ENCODE data around the gene ASF1A. TPM values are rescaled to one million over a fixed set of nuclear protein-coding genes. Genes with fewer than 3 reads are reported as not detected.
"Not testable (repeated sequence)": the region's sequence is repeated elsewhere in the genome, so short reads cannot be mapped to it uniquely, and the experiment has no call there.

ASF1A gene
- total RNA-seq (2014; rRNA removed): 33.9 and 37.2 TPM in 2 replicates
- 10.6 TPM for polyA plus RNA-seq (2012)

- peak; percentile 99 for DNase-seq (ENCODE audit: low read depth)
Measured at GRCh38 chr6:118893807-118894424, at the start of gene ASF1A. ASF1A (plus strand) TSS chr6:118894152; CDS start chr6:118894414, 262 bp downstream.

GRCh38 chr6:118844915-118845314, 49.0 kb upstream of the ASF1A start:
- peak; percentile 97 for DNase-seq (ENCODE audit: low read depth)

- DNase-seq (ENCODE audit: low read depth): no peak
Measured at GRCh38 chr6:118853408-118853807, 40.5 kb upstream of the ASF1A start.

- no peak for DNase-seq (ENCODE audit: low read depth)
Measured at GRCh38 chr6:118856301-118856700, 37.7 kb upstream of the ASF1A start.

- no peak for DNase-seq (ENCODE audit: low read depth)
Measured at GRCh38 chr6:118859517-118860064, 34.4 kb upstream of the ASF1A start.

- no peak for DNase-seq (ENCODE audit: low read depth)
Measured at GRCh38 chr6:118860363-118860762, 33.6 kb upstream of the ASF1A start.

GRCh38 chr6:118860880-118861279, 33.1 kb upstream of the ASF1A start:
- no peak for DNase-seq (ENCODE audit: low read depth)

GRCh38 chr6:118862443-118862842, 31.5 kb upstream of the ASF1A start:
- no peak for DNase-seq (ENCODE audit: low read depth)

GRCh38 chr6:118864341-118865099, 29.4 kb upstream of the ASF1A start:
- DNase-seq (ENCODE audit: low read depth): no peak

- no peak for DNase-seq (ENCODE audit: low read depth)
Measured at GRCh38 chr6:118865100-118865391, 28.9 kb upstream of the ASF1A start.

- no peak for DNase-seq (ENCODE audit: low read depth)
Measured at GRCh38 chr6:118867181-118867580, 26.8 kb upstream of the ASF1A start.

GRCh38 chr6:118868901-118869300, 25.1 kb upstream of the ASF1A start:
- not testable (repeated sequence) for DNase-seq (ENCODE audit: low read depth)

GRCh38 chr6:118869350-118869749, 24.6 kb upstream of the ASF1A start:
- peak; percentile 80 for DNase-seq (ENCODE audit: low read depth)

- peak; percentile 70 for DNase-seq (ENCODE audit: low read depth)
Measured at GRCh38 chr6:118869894-118870589, 23.9 kb upstream of the ASF1A start.

GRCh38 chr6:118871331-118871730, 22.6 kb upstream of the ASF1A start:
- no peak for DNase-seq (ENCODE audit: low read depth)

GRCh38 chr6:118872318-118872717, 21.6 kb upstream of the ASF1A start:
- no peak for DNase-seq (ENCODE audit: low read depth)

GRCh38 chr6:118872726-118873125, 21.2 kb upstream of the ASF1A start:
- no peak for DNase-seq (ENCODE audit: low read depth)

GRCh38 chr6:118873239-118873638, 20.7 kb upstream of the ASF1A start:
- DNase-seq (ENCODE audit: low read depth): no peak

- DNase-seq (ENCODE audit: low read depth): no peak
Measured at GRCh38 chr6:118875672-118876071, 18.3 kb upstream of the ASF1A start.

- DNase-seq (ENCODE audit: low read depth): peak; percentile 51
Measured at GRCh38 chr6:118876198-118876597, 17.8 kb upstream of the ASF1A start.

GRCh38 chr6:118876814-118877213, 17.1 kb upstream of the ASF1A start:
- peak; percentile 66 for DNase-seq (ENCODE audit: low read depth)

GRCh38 chr6:118877806-118878205, 16.1 kb upstream of the ASF1A start:
- DNase-seq (ENCODE audit: low read depth): no peak
